Lower leg skin (tissue), 4 donors: ENCODE data around the gene FHAD1. TPM values are rescaled to one million over a fixed set of nuclear protein-coding genes. Genes with fewer than 3 reads are reported as not detected.

ENCODE experiments used
- DNase-seq, 2 donors: peaks; one replicate each; pipeline ENCODE4 v3.0.0-alpha.2; 2019; ENCODE audit warnings: low spot score in 2 of 2
- H3K4me3 ChIP-seq: fragments of 200-600 bp; sonication (generic); 2 replicates; pipeline ENCODE4 v1.5.1; 2017; ENCODE audit warnings: mild to moderate bottlenecking, low read depth; ENCODE audit not compliant: poor library complexity, severe bottlenecking
- POLR2A ChIP-seq, 2 donors: fragments of 450-650 bp; IDR thresholded peaks; one replicate each; pipeline ENCODE4 v1.6.1; 2016 to 2017; ENCODE audit warnings: antibody characterized with exemption in 2 of 2, mild to moderate bottlenecking in 1 of 2, moderate library complexity in 1 of 2
- WGBS, 2 donors: methylation state at CpG; one replicate each; pipeline ENCODE4 v1.1.5; 2018; 5-methylcytosine and 5-hydroxymethylcytosine counted together
- intact Hi-C: fragments of 100-400 bp; cut with DNase I; formaldehyde crosslinking; loops from one replicate; pipeline ENCODE4 v1.15.0; 2023; ENCODE audit warnings: low total_unique reads
- total RNA-seq, 4 donors: library from RNA; depleted of rRNA; stranded (reverse); fragments of >200 nt; gene quantifications; one replicate each; pipeline ENCODE4 v1.1.0, GENCODE V29; 2016
- TF ChIP-seq, protein P1 (sequence below), 3 donors: fragments of 450-650 bp; IDR thresholded peaks; one replicate each; pipeline ENCODE4 v1.5.1; 2016; ENCODE audit warnings: antibody characterized with exemption in 3 of 3, mild to moderate bottlenecking in 3 of 3, moderate library complexity in 2 of 3

FHAD1 gene
- total RNA-seq, 4 donors from 2014 or later: 0.52 to 2.0 TPM; not detected in 2

DNA sequence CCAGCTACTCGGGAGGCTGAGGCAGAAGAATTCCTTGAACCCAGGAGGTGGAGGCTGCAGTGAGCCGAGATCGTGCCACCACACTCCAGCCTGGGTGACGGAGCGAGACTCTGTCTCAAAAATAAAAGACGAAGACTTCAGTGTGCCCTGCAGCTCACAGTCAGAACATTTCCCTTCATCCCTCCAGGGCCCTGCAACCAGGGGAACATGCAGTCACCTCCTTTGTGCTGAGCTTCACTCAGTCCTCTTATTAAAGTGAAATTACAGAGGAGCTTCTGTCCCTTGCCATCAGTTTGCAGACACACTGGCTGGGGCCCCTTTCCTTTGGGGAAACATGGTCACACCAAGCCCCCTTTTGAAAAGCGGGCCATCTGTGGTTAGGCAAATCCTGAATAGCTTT lies 24.2 kb downstream of the FHAD1 start:
- TF ChIP-seq, protein P1, sequence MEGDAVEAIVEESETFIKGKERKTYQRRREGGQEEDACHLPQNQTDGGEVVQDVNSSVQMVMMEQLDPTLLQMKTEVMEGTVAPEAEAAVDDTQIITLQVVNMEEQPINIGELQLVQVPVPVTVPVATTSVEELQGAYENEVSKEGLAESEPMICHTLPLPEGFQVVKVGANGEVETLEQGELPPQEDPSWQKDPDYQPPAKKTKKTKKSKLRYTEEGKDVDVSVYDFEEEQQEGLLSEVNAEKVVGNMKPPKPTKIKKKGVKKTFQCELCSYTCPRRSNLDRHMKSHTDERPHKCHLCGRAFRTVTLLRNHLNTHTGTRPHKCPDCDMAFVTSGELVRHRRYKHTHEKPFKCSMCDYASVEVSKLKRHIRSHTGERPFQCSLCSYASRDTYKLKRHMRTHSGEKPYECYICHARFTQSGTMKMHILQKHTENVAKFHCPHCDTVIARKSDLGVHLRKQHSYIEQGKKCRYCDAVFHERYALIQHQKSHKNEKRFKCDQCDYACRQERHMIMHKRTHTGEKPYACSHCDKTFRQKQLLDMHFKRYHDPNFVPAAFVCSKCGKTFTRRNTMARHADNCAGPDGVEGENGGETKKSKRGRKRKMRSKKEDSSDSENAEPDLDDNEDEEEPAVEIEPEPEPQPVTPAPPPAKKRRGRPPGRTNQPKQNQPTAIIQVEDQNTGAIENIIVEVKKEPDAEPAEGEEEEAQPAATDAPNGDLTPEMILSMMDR (IDR thresholded peaks at IDR 0.05): no peak
- no peak for TF ChIP-seq POLR2A (IDR thresholded peaks at IDR 0.05)
- peak in 1 of 2 donors; percentile 53 for DNase-seq
- H3K4me3 ChIP-seq: no peak overlapping the region
- WGBS, 2 donors: 87 to 94% methylated on average over 7 of the region's 7 CpGs
- intact Hi-C loops: loop anchor here (10.0 kb wide), 1 partner anchor 116 kb away; the partner anchor contains the start of gene TMEM51

DNA sequence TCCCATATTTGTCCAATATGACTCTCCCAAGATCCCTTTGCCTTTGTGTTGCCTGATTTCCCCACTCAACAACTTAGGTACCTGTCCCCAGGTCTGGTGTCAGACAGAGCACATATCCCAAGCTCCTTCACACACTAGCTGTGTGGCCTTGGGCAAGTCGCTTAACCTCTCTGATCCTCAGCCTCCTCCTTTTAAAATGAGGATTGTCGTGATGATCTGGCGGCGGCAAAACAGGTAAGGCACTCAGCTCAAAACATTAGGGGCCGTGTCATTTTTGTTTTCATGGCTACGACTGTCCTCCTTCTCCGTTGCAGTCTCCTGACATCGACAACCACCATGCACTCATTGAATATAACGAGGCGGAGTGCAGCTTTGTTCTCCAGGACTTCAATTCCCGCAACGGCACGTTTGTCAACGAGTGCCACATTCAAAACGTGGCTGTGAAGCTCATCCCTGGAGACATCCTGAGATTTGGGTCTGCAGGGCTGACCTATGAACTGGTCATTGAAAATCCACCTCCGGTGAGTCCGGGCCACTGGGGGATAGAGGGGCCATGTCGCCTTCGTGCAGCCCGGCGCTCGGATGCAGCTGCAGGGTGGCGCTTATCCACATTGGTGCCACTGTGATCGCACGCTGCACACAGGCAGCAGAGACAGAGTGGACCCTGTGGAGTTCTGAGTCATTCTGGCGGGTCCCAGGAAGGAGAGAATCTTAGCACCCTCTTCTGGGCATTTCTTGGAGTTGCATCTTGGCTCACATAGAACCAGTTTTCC lies 25.2 kb downstream of the FHAD1 start:
- intact Hi-C loops: loop anchor here (10.0 kb wide), 1 partner anchor 117 kb away; the partner anchor contains the start of gene TMEM51
- no peak for TF ChIP-seq POLR2A (IDR thresholded peaks at IDR 0.05)
- TF ChIP-seq, protein P1 (IDR thresholded peaks at IDR 0.05): peak in 1 of 3 donors; percentile 61
- no peak overlapping the region for H3K4me3 ChIP-seq
- WGBS, 2 donors: 37 to 58% methylated on average over 15 to 26 of the region's 26 CpGs
- DNase-seq: peak; percentile 55 to 81

DNA sequence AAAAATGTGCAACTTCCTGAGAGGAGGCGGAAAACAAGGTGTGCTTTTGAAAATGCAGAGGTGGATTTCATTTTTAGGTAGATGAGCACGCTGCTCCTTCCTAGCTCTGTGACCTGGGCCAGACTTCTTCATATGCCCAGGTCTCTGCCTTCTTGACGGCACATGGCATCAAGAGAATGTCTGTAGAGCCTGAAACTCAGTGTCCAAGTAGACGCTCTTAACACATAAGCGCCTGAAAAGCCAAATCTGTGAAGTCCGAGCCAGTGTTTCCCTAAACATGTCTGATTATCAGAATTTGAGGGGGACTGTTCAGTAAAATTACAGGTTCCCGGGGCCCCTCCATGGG lies 25.7 kb downstream of the FHAD1 start:
- WGBS, 2 donors: 39 to 48% methylated on average over 7 of the region's 7 CpGs
- TF ChIP-seq, protein P1 (IDR thresholded peaks at IDR 0.05): no peak
- no peak for TF ChIP-seq POLR2A (IDR thresholded peaks at IDR 0.05)
- intact Hi-C loops: loop anchor here (10.0 kb wide), 1 partner anchor 118 kb away; the partner anchor contains the start of gene TMEM51
- DNase-seq: no peak
- no peak overlapping the region for H3K4me3 ChIP-seq

DNA sequence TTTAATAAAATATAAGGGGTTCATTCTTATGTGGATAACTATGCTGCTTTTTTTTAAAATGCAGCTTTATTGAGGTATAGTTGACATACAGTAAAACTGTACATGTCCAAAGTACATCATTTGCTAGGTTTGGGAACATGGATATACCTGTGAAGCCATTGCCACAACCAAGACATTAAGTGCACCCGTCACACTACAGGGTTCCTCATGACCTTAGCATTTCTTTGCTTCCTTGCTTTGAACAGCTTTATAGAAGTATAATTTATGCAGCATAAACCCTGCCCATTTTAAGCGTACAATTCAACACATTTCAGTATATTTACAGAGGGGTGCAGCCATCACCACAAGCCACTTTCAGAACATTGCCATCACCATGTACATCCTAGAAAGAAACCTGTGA lies 26.3 kb downstream of the FHAD1 start:
- no peak for DNase-seq
- TF ChIP-seq, protein P1 (IDR thresholded peaks at IDR 0.05): no peak
- no peak for TF ChIP-seq POLR2A (IDR thresholded peaks at IDR 0.05)
- intact Hi-C loops: loop anchor here (10.0 kb wide), 1 partner anchor 118 kb away; the partner anchor contains the start of gene TMEM51
- H3K4me3 ChIP-seq: no peak overlapping the region
- 88 to 89% methylated on average over 2 of the region's 2 CpGs for WGBS, 2 donors

DNA sequence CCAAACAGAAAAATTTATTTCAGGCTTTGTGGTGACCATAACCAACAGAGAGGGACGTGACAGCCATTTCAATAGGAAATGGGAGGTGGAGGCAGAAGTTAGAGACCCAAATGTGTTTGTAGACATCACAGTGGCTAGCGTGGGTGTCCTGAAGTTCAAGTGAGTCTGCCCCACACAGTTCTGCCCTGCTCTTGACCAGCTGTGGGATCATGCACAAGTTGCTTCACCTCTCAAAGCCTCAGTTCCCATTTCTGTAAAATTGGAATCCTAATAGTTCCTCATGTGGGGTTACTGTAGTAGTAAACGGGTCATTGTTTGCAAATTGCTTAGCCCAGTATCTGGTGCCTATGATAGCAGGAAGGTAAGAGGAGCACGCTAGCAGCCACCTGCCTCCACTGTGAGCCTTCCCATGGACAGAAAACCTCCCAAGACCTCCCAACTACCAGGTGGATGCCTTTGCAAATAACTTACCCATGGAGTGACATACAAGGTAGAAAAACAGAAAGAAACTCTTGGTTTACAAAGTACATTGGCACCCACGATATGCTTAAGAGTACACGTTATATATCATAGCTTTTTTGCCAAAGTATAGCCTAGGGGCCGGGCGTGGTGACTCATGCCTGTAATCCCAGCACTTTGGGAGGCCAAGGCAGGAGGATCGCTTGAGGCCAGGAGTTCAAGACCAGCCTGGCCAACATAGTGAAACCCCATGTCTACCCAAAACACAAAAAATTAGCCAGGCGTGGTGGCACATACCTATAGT lies 29.1 kb downstream of the FHAD1 start:
- WGBS, 2 donors: 76 to 83% methylated on average over 10 of the region's 10 CpGs
- intact Hi-C loops: loop anchor here (10.0 kb wide), 1 partner anchor 121 kb away; the partner anchor contains the start of gene TMEM51
- H3K4me3 ChIP-seq: no peak overlapping the region
- TF ChIP-seq, protein P1 (IDR thresholded peaks at IDR 0.05): no peak
- TF ChIP-seq POLR2A (IDR thresholded peaks at IDR 0.05): no peak
- peak in 1 of 2 donors; percentile 69 for DNase-seq
